Uterus (tissue), 2 donors: Measurements from ENCODE around the gene RASSF7.

ENCODE experiments used
- CTCF ChIP-seq, 4 experiments: fragments of 200-600 bp in 2 of 4; fragments of 450-650 bp in 2 of 4; sonication (generic) in 2 of 4; IDR thresholded peaks; one replicate each; pipeline ENCODE4 v1.5.1; 2016 to 2019; ENCODE audit warnings: antibody characterized with exemption in 4 of 4, mild to moderate bottlenecking in 2 of 4, moderate library complexity in 1 of 4
- POLR2A ChIP-seq, 2 donors: fragments of 450-650 bp; IDR thresholded peaks; one replicate each; pipeline ENCODE4 v1.6.1; 2016; ENCODE audit warnings: antibody characterized with exemption in 2 of 2, mild to moderate bottlenecking in 1 of 2, moderate library complexity in 1 of 2

- TF ChIP-seq POLR2A (IDR thresholded peaks at IDR 0.05) (no peak), CTCF (IDR thresholded peaks at IDR 0.05) (no peak)
These were observed 37.4 kb downstream of the RASSF7 start for GRCh38 chr11:598005-598680.
